PFSK-1 (cell line): ENCODE measurements around the gene GPS2.

Source experiments
- POLR2AphosphoS5 ChIP-seq: IDR thresholded peaks from 2 replicates; pipeline ENCODE4 v1.6.1; 2012; ENCODE audit warnings: low read depth, mild to moderate bottlenecking, control low read depth, low read length, moderate library complexity
- TAF1 ChIP-seq: IDR thresholded peaks from 2 replicates; pipeline ENCODE4 v1.6.1; 2012; ENCODE audit warnings: low read length, control low read depth, borderline replicate concordance; ENCODE audit not compliant: insufficient read depth

- no peak for TF ChIP-seq TAF1
- no peak for TF ChIP-seq POLR2AphosphoS5
Observed at GRCh38 chr17:7332111-7332510, 17.0 kb upstream of the GPS2 start.
